ENCODE measurements around the gene TMPRSS11D.

Gene TMPRSS11D

GRCh38 chr4:67885762-67886161 lies 2.0 kb upstream of the TMPRSS11D start:
- peak; percentile 16 to 38 for DNase-seq

- peak; percentile 47 to 65 for DNase-seq
Measured at GRCh38 chr4:67884701-67885100, 899 bp upstream of the TMPRSS11D start.

GRCh38 chr4:67883458-67883857 lies 344 bp downstream of the TMPRSS11D start:
- DNase-seq, result peak; percentile 71

- no peak for DNase-seq
Measured at GRCh38 chr4:67880866-67881610, 2.8 kb downstream of the TMPRSS11D start.

- peak in 1 of 2 donors; percentile 11 for DNase-seq
Measured at GRCh38 chr4:67879486-67879885, 4.3 kb downstream of the TMPRSS11D start.

- DNase-seq, result no peak
Measured at GRCh38 chr4:67877086-67877485, 6.7 kb downstream of the TMPRSS11D start.

- no peak for DNase-seq
Measured at GRCh38 chr4:67874986-67875385, 8.8 kb downstream of the TMPRSS11D start.

GRCh38 chr4:67873116-67873515 lies 10.7 kb downstream of the TMPRSS11D start:
- no peak for DNase-seq

- peak; percentile 37 to 76 for DNase-seq
Measured at GRCh38 chr4:67871867-67872266, 11.9 kb downstream of the TMPRSS11D start.

- DNase-seq, result no peak
Measured at GRCh38 chr4:67869580-67870190, 14.1 kb downstream of the TMPRSS11D start.

GRCh38 chr4:67861513-67861912 lies 22.3 kb downstream of the TMPRSS11D start:
- no peak for DNase-seq

- DNase-seq, result no peak
Measured at GRCh38 chr4:67853336-67853735, 30.5 kb downstream of the TMPRSS11D start.

GRCh38 chr4:67820903-67821302 lies 62.9 kb downstream of the TMPRSS11D start:
- no peak for DNase-seq

- no peak for DNase-seq
Measured at GRCh38 chr4:67810011-67810410, 73.8 kb downstream of the TMPRSS11D start.

GRCh38 chr4:67809502-67809901 lies 74.3 kb downstream of the TMPRSS11D start:
- DNase-seq, result no peak

GRCh38 chr4:67796810-67797209 lies 87.0 kb downstream of the TMPRSS11D start:
- DNase-seq, result no peak

GRCh38 chr4:67790721-67791120 lies 93.1 kb downstream of the TMPRSS11D start:
- no peak for DNase-seq

- no peak for DNase-seq
Measured at GRCh38 chr4:67787311-67787710, 96.5 kb downstream of the TMPRSS11D start.

GRCh38 chr4:67785528-67785927 lies 98.3 kb downstream of the TMPRSS11D start:
- DNase-seq, result no peak

GRCh38 chr4:67779631-67780030 lies 104.2 kb downstream of the TMPRSS11D start:
- DNase-seq, result no peak

- no peak for DNase-seq
Measured at GRCh38 chr4:67776746-67777145, 107.1 kb downstream of the TMPRSS11D start.

All from inflammatory macrophage treated with lipopolysaccharide for 1 hour (primary cell).